HG02981 (cell line): Measurements from ENCODE around the gene MACROD2.

Experiments
- ATAC-seq: cut with Tn5 transposase; IDR thresholded peaks from one replicate; pipeline ENCODE4 v1.9.1; 2021; ENCODE audit warnings: mild to moderate bottlenecking, moderate library complexity; ENCODE audit not compliant: unreplicated experiment

The MACROD2 gene

GRCh38 chr20:14062171-14062570 lies 66.9 kb downstream of the MACROD2 start:
- ATAC-seq: no peak

GRCh38 chr20:14062786-14063185 lies 67.5 kb downstream of the MACROD2 start:
- ATAC-seq: no peak

DNA sequence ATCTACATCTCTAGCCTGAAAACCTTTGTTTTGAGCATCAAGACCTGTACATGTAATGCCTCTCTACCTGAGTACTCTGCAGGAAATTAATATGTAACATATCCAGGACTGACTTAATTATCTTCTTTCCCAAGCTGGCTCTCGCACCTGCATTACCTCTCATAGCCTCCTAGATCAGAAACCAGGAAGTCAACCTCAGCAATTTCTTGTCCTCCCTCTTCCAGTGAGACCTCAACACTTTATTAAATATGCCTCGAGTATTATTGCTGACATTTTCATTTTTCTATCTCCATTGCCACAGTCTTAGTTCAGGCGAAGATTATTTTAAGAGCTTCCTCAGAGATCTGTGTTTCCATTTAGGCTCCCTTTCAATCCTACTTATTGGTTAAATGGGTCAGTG lies 69.0 kb downstream of the MACROD2 start:
- ATAC-seq: no peak

- ATAC-seq: no peak
These were observed 69.6 kb downstream of the MACROD2 start for GRCh38 chr20:14064921-14065320.

DNA sequence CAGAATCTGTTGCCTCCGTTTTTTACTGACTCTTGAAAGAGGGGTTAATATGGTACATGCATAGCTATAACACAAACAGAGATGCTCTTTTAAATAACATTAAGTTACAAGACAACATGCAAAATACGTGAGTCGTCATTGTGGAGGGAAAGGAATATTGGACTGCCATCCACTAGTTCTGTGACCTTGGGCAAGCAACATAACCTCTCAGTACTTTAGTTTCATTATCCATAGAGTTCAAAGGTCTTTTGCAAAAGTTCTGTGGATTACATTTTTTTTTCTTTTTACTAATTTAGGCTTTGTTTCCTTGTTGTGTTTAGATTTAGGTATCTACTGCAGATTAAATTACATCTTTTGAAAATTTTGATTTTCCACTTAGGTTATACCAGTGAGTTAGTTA lies 70.5 kb downstream of the MACROD2 start:
- ATAC-seq: no peak

- no peak for ATAC-seq
These were observed 72.3 kb downstream of the MACROD2 start for GRCh38 chr20:14067603-14068002.

- ATAC-seq: no peak
These were observed 74.5 kb downstream of the MACROD2 start for GRCh38 chr20:14069796-14070195.

GRCh38 chr20:14093652-14094051 lies 98.3 kb downstream of the MACROD2 start:
- ATAC-seq: no peak

- no peak for ATAC-seq
These were observed 102.9 kb downstream of the MACROD2 start for GRCh38 chr20:14098261-14098660.

DNA sequence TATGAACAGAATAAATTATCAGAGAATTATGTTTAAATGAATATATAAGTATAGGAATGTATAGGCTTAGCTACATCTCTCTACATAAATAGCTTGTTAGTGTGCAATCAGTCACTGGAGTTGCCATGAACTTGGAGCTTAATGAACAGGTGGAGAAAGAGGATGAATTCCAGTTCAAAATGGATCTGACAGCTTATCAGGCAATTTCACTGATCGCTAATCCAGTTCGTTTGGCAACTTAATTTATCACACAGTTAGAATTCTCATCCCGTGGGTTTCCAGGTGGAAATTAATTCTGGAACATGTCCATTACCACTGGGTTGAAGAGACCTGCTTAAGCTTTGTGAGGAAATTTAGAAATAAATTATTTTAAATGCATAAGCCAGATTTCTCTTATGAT lies 118.1 kb downstream of the MACROD2 start:
- no peak for ATAC-seq

GRCh38 chr20:14114065-14114704 lies 118.9 kb downstream of the MACROD2 start:
- no peak for ATAC-seq

GRCh38 chr20:14116037-14116436 lies 120.7 kb downstream of the MACROD2 start:
- ATAC-seq: no peak

DNA sequence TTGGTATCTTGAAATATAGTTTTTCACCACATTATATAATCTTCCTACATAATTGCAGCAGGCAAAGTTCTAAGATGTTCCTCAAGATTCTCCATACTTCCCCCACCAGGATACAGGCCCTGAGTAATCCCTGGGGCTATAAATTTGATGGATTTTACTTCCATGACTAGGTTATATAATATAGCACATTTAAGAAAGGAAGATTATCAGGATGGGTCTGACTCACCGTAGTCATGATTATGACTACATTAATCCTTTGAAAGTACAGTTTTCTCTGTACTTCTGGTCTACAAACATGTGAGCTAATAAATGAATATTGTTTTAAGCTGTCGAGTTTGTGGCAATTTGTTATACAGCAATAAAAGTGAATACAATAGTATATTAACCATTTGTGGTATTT lies 122.5 kb downstream of the MACROD2 start:
- ATAC-seq: no peak

GRCh38 chr20:14126856-14127255 lies 131.5 kb downstream of the MACROD2 start:
- no peak for ATAC-seq

- ATAC-seq: no peak
These were observed 132.4 kb downstream of the MACROD2 start for GRCh38 chr20:14127514-14128223.

- ATAC-seq: no peak
These were observed 138.7 kb downstream of the MACROD2 start for GRCh38 chr20:14134004-14134403.

GRCh38 chr20:14142171-14142570 lies 146.9 kb downstream of the MACROD2 start:
- ATAC-seq: no peak

- ATAC-seq: no peak
These were observed 147.8 kb downstream of the MACROD2 start for GRCh38 chr20:14142964-14143627.

- no peak for ATAC-seq
These were observed 152.7 kb downstream of the MACROD2 start for GRCh38 chr20:14148042-14148441.

DNA sequence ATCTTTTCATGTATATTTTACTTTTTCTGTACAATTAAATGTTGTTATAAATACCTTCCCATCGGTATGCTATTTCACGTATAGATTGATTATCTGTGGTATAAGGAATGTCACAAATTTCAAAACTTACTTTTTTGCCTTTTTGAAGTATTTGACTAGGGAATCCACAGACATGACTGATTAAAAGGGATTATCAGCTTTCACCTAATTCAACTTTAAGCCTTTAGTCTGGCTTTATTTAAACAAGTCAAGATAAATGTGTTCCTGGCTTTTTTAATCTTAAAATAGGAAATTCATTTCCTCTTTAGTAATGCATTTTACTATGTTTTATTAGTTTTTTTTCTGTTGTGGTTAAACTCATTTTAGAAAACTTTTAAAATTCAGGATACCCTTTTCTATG lies 160.0 kb downstream of the MACROD2 start:
- no peak for ATAC-seq

DNA sequence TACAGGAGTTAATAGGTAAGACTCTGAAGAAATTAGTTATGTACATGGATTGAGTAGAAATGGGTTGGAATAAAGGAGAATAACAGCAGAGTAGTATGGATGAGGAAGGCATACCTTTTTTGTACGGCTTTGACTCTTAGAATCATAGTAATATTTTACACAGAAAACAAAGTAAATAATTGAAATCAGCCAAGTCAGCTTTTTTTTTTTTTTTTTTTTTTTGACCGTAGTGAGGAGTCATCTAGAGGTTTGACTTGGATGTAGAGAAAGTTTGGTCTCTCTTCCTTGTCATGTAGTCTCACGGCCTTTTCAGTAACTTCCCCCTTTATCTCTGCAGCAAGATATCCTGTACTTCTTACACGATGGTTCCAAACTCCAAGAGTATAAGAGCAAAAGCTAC lies 183.2 kb downstream of the MACROD2 start:
- no peak for ATAC-seq

GRCh38 chr20:14178952-14179351 lies 183.6 kb downstream of the MACROD2 start:
- no peak for ATAC-seq
